Measurements from ENCODE around the gene PNMA6F.

DNA sequence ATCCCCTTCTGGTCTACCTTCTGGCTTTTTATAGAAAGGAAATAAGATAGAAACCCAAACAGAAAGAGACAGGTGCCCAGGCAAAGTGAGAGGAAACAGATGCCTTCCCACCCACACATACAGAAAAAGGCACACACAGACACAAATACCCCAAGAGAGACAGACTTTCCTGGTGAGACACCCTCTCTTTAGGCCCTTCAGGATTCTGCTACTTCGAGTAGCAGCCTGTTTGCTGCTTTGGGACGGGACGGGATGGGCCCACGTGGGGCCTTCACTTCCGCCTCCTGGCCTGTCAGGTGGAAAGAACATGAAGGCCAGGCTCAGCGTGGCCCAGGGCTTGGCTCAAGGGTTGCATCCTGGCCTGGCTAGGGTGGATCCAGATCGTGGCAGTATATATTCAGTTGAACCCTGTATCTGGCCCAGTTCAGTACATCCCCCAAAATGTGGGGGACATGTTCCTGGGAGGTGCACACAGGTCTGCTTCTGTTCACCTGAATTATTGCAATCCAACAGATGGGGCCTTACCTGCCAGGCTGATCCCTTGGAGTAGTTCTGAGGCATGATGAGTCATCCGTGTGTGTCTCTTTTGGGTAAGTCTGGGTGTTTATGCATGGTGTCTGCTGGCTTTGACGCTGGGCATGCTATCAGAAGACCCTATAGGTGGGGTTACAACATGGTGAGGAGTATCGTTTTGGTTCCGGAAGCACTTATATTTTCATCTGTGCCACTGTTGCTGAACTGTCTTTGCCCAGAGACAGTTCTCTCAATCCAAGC is 14.7 kb upstream of the PNMA6F start:
- no peak for TF ChIP-seq POLR2AphosphoS5 (IDR thresholded peaks at IDR 0.05)
- TF ChIP-seq, protein P1, sequence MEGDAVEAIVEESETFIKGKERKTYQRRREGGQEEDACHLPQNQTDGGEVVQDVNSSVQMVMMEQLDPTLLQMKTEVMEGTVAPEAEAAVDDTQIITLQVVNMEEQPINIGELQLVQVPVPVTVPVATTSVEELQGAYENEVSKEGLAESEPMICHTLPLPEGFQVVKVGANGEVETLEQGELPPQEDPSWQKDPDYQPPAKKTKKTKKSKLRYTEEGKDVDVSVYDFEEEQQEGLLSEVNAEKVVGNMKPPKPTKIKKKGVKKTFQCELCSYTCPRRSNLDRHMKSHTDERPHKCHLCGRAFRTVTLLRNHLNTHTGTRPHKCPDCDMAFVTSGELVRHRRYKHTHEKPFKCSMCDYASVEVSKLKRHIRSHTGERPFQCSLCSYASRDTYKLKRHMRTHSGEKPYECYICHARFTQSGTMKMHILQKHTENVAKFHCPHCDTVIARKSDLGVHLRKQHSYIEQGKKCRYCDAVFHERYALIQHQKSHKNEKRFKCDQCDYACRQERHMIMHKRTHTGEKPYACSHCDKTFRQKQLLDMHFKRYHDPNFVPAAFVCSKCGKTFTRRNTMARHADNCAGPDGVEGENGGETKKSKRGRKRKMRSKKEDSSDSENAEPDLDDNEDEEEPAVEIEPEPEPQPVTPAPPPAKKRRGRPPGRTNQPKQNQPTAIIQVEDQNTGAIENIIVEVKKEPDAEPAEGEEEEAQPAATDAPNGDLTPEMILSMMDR (IDR thresholded peaks at IDR 0.05) = no peak
- TF ChIP-seq EP300 (IDR thresholded peaks at IDR 0.05) = no peak
- no peak for TF ChIP-seq POLR2A (IDR thresholded peaks at IDR 0.05)

Measured in stomach (tissue), 4 donors.